Hepatic stellate cell (primary cell): ENCODE data around the gene GPANK1.

Experiments
- DNase-seq: peaks from one replicate; pipeline ENCODE4 v3.0.0; 2011; ENCODE audit warnings: low spot score

Gene GPANK1

GRCh38 chr6:31639449-31639861, 25.3 kb downstream of the GPANK1 start:
- peak; percentile 77 for DNase-seq

DNA sequence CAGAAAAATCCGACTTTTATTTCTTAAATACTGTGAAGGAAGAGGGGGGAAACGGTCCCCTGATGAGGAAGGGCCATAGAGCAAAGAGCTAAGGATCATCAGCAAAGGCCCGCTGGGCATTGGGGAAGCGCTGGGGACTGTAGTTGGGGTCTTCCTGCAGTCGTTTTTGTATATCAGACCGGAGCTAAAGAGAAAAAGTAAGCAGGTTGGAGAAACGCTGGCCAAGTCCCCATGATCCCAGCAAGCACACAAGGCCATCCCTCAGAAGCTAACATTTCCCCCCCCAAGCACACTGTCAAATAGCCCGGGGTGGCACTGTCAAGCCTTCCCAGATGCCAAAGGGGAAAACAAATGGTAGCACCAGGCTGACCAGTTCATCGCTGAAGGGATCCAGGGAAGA, 25.8 kb downstream of the GPANK1 start:
- DNase-seq: no peak

DNA sequence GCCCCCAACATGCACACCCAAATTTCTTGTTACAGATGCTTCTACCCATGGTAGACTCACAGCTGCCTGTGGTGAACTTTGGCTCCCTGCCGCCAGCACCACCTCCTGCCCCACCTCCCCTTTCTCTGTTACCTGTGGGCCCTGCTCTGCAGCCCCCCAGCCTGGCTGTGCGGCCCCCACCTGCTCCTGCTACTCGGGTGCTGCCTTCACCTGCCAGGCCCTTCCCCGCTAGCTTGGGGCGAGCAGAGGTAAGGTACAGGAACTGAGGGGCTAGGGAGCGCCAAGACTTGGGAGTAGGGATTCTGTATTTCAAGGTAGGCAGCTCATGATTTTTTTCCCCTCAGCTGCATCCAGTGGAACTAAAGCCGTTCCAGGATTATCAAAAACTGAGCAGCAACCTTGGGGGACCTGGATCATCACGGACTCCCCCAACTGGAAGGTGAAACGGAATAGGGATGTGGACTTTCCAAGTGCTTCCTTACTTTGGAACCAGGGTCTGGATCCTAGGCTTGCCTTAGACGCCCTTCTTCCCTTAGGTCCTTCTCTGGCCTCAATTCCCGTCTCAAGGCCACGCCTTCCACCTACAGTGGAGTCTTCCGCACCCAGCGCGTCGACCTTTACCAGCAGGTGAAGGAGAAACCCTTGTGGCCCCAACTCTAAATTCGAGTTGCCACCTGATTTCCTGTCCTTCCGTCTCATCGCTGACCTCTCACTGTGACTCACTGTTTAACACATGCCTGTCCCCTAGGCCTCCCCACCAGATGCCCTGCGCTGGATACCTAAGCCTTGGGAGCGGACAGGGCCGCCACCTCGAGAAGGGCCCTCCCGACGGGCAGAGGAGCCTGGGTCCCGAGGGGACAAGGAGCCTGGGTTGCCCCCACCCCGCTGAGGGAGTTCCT, 27.9 kb downstream of the GPANK1 start:
- DNase-seq: no peak

DNA sequence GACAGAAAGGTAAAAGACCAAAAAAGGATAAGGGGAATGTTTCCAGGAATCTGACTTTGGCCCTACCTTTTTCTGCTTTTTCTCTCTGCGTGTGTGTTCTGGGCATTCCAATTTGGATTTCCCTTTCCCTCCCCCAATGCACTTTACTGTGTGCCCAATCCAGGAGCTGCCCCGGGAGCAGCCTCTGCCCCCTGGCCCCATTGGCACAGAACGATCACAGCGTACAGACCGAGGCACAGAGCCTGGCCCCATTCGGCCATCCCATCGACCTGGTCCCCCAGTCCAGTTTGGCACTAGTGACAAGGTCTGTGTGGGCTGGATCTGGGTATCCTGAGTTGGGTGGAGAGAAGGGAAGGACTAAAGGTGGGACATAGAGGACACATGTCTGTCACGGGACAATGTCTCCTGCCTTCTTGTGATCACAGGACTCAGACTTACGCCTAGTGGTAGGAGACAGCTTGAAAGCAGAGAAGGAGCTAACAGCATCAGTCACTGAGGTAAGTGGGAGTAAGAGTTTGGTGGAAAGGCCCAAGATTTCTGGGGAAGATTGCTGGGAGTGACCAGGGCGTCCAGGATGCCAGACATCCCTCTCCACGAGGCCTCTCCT, 29.7 kb downstream of the GPANK1 start:
- no peak for DNase-seq

DNA sequence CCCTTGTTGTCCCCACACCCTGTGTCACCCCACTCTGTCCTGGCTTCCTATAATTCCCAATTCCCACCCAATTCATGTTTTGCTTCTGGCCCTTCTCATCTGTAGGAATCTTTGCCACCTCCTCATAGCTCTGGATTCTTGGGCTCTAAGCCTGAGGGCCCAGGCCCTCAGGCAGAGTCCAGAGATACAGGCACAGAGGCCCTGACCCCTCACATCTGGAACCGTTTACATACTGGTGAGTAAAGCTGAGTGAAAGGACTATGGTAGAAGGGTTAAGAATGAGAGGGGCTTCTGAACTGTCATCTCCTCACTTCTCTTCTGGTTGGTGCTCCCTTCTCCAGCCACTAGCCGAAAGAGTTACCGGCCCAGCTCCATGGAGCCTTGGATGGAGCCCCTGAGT, 30.7 kb downstream of the GPANK1 start:
- no peak for DNase-seq

- DNase-seq: no peak
These were observed 31.4 kb downstream of the GPANK1 start for GRCh38 chr6:31633447-31633846.

DNA sequence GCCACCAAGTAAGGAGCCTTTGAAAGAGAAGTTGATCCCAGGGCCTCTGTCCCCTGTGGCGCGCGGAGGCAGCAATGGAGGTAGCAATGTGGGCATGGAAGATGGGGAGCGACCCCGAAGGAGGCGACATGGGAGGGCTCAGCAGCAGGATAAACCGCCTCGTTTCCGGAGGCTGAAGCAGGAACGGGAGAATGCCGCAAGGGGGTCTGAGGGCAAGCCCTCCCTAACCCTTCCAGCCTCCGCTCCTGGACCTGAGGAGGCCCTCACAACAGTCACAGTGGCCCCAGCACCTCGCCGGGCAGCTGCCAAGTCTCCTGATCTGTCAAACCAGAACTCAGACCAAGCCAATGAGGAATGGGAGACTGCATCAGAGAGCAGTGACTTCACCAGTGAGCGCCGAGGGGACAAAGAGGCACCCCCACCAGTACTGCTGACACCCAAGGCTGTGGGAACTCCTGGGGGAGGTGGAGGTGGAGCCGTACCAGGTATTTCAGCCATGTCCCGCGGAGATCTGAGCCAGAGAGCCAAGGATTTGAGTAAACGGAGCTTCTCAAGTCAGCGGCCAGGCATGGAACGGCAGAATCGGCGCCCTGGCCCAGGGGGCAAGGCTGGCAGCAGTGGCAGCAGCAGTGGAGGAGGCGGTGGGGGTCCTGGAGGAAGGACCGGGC, 32.4 kb downstream of the GPANK1 start:
- DNase-seq: no peak

DNA sequence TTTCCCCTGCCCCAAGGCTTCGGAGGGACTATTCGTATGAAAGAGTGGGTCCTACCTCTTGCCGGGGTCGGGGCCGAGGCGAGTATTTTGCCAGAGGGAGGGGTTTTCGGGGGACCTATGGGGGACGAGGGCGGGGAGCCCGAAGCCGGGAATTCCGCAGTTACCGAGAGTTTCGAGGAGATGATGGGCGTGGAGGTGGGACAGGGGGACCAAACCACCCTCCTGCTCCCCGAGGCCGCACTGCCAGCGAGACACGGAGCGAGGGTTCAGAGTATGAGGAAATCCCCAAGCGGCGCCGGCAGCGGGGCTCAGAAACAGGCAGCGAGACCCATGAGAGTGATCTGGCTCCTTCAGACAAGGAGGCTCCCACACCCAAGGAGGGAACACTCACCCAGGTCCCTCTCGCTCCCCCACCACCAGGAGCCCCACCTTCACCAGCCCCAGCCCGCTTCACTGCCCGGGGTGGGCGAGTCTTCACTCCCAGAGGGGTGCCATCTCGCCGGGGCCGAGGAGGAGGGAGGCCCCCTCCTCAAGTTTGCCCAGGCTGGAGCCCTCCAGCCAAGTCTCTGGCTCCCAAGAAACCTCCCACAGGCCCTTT, 33.0 kb downstream of the GPANK1 start:
- DNase-seq: no peak

DNA sequence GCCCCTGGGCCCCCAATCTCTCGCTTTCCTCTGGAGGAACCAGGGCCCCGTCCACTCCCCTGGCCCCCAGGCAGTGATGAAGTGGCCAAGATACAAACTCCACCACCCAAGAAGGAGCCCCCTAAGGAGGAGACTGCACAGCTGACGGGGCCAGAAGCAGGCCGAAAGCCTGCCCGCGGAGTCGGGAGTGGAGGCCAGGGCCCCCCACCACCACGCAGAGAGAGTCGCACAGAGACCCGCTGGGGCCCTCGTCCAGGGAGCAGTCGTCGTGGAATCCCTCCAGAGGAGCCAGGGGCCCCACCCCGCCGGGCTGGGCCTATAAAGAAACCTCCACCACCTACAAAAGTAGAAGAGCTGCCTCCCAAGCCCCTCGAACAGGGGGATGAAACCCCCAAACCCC, 33.6 kb downstream of the GPANK1 start:
- DNase-seq: no peak

GRCh38 chr6:31630177-31630934, 34.4 kb downstream of the GPANK1 start:
- DNase-seq: no peak

GRCh38 chr6:31629014-31629413, 35.8 kb downstream of the GPANK1 start:
- DNase-seq: no peak

- no peak for DNase-seq
These were observed 37.0 kb downstream of the GPANK1 start for GRCh38 chr6:31627690-31628287.

DNA sequence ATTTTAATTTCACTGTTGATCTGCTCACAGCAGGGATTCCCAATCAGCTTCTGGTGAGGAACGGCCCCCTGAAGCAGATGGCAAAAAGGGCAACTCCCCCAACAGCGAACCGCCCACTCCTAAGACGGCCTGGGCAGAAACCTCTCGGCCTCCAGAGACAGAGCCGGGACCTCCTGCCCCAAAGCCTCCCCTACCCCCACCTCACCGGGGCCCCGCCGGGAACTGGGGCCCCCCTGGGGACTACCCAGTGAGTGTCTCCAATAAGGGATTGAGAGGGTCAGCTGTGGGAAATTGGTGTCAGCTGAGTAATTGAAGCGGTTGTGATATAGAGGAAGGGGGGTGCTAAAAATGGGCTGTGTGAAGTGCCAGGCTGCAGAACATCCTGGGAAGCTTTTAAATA, 37.8 kb downstream of the GPANK1 start:
- DNase-seq: no peak

DNA sequence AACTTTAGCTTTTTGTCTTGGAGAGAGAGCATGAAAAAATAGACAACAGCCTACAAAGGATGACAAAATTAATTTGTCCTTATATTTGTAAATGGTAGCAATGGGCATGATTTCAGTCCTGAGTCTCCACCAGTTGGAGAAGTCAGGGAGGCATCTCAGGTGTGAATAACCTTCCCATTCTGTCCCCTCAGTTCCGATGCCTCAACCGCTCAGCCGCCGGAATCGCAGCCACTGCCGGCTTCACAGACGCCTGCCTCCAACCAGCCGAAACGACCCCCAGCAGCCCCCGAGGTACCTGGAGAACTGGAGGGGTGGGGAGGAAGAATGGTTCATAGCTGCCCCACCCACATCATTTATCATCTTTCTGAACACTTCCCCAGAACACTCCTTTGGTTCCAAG, 40.7 kb downstream of the GPANK1 start:
- DNase-seq: no peak

- DNase-seq: no peak
These were observed 42.1 kb downstream of the GPANK1 start for GRCh38 chr6:31622684-31623091.

- DNase-seq: peak; percentile 49
These were observed 42.8 kb downstream of the GPANK1 start for GRCh38 chr6:31621991-31622390.

DNA sequence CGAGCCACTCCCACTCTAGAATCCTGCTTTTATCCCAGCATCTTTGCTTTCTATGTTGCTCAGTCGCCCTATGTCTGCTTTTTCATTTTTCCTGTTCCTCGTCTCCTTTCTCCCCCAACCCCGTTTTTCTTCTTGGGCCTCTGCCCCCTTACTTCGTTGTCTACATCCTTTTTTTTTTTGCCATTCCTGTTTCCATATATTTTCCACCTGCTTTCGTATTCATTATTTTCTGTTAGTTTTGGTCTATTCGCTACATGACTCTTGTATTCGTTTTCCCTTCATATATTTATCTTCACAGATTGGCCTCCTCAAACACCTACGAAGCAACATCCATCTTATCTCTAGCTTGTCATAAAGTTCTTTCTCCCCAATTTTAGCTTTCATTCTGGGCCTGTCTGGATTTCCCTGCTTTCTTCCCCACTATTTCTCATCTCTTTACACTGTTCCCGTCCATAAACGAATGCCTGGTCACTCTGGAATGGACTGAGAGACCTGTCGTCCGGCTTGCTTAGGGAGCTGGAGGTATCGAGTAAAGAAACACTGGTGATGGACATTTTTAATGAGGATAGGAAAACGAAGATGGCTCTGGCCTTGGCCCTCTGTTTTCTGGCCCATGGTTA, 43.4 kb downstream of the GPANK1 start:
- no peak for DNase-seq

DNA sequence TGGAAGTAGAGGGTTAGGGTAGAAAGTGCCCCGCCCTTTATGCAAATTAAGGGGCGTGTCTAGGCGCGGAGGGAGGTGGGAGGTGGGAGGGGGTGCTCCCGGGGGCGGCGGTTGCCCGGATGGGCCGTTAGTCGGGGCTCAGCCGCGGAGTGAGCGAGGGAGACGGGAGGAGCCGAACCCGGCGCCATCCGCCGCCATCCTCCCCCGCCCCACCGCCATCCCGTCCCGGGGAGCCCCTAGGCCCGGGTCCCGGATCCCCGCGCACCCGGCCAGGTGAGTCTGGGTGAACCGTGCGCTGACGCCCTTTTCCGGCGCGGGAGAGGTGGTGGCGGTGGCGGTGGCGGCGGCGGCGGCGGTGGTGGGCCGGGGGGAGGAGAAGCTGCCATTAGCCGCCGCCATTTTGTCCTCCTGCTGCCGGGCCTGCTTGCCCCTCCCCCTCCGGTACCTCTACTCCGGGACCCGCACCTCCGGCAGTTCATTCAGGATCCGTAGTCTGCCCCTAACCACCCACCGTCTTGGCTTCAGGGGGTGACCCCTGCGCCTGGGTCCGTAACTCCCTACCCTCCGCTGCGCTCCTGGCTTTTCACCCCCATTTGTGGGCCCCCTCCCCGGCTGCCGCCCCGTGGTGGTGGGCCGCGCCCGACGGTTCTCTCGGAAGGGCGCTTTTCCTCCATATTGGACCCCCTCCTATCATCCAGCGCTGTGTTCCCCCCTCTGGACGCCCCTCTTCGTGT, 44.0 kb downstream of the GPANK1 start, which contains the start of gene PRRC2A:
Gene PRRC2A, plus strand, starts transcription at position 130 of the 734 bp plus-strand sequence. CDS start 2,075 bp downstream, outside the sequence.
- peak; percentile 83 for DNase-seq

GRCh38 chr6:31619805-31620585, 44.8 kb downstream of the GPANK1 start:
- DNase-seq: peak; percentile 98
